GM18519 (cell line): ENCODE data around the gene LYPLAL1.
"Not testable (repeated sequence)": the region's sequence is repeated elsewhere in the genome, so short reads cannot be mapped to it uniquely, and the experiment has no call there.

Experiments
- ATAC-seq: cut with Tn5 transposase; IDR thresholded peaks from one replicate; pipeline ENCODE4 v1.9.1; 2021; ENCODE audit warnings: mild to moderate bottlenecking, moderate library complexity; ENCODE audit not compliant: unreplicated experiment, low FRiP score

LYPLAL1 gene

DNA sequence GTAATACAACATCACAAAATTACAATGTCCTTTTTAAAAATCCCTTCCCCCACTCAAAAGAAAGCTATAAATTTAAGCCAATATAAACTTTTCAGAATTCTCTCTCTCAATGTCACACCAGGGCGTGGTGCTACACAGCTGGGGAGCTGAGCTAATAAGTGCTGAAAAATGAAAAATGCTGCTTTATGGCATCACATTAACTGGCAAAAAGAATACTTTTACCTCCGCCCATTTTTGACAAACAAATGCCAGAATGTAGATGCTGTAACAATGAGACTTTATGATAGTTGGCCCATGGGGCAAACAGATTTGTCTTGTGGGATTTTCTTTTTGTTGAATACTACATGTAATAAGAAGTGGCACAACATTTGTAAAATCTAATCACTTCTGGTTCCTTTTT, 12.7 kb upstream of the LYPLAL1 start:
- no peak for ATAC-seq

DNA sequence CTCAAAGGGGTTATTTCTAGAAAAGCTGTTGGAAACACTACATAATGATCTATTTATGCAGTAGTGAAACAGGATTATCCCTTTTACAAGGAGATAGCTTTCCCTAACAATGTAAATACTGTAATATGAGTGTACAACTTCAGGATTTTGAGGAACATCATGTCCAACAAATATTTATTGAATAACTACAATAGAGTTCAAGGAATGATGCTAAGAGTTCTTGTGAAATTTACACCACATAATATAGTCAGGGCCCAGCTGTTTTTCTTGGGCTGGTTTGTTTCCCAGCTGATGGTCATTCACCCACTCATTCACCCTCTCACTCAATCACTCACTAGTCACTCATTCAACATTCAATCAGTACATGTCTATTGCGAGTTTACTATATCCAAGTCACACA, 12.3 kb upstream of the LYPLAL1 start:
- ATAC-seq: no peak

GRCh38 chr1:219163401-219163954, 10.2 kb upstream of the LYPLAL1 start:
- ATAC-seq: no peak

DNA sequence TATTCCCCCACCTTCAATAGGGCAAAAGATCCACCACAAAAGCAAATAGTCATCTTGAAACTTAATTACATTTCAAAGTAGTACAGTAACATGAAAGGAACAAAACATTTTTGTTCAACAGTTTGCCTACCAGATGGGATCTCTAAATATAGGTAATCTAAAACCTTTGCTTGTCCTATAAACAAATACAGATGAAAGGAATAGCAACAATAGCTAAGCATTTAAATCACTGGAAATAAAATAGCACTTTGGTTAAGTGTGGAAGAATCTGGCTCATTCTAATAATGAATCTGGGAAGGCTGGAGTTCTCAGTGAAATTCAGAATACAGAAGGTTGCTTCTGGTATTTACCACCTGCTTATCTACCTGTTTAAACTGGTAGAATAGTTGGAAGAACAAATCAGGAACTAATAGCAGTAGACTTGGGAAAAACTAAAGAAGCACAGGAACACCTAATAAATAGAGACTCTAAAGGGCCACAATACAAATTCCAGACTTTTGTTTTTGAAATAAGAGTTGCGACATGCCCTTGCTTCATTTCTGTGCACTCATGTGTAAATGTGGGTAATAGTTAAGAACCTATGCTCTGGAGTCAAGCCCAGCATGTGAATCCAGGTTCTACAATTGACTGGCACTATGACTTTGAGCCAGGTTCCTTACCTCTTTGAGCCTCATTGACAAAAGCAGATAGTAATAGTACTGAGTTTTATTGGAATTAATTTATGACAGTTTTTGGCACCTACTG, 2.3 kb upstream of the LYPLAL1 start:
- ATAC-seq: no peak

GRCh38 chr1:219172821-219173220, 857 bp upstream of the LYPLAL1 start:
- no peak for ATAC-seq

DNA sequence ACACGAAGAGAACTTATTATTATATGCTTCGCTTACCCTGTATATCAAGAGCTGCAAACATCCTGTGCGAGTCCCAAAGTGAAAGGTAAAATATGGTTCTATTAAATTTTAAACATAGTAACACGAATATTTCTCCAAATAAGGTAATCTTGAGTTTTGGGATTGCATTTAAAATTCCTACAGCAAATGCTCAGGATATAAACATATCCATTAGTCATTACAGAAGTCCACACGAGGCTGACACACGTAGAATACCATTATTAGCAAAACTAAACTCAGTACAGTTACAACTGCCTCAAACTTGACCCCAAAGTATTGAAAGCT, 282 bp upstream of the LYPLAL1 start:
- ATAC-seq: peak; percentile 53

- ATAC-seq: peak; percentile 35
Measured at GRCh38 chr1:219174460-219175211, 958 bp downstream of the LYPLAL1 start.

- ATAC-seq: no peak
Measured at GRCh38 chr1:219175212-219175564, 1.5 kb downstream of the LYPLAL1 start.

DNA sequence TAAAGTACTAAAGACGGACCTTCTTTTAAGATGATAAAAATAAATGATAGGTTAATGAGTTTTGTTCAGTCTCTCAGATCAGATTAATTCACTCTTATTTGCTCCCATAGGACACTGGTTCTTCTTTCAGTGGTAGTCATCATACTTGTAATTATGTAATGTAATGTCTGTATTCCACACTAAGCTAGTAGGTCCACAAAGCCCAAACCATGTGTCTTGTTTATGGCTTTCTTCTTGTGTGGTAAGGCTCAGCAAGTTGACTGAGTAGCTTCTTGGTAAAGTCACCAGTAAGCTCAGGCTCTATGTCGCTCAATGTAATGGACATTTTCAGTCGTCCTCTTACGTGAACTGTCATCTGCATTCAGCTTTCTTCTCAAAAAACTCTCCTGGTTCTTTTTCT, 2.5 kb downstream of the LYPLAL1 start:
- no peak for ATAC-seq

GRCh38 chr1:219177363-219177762, 3.7 kb downstream of the LYPLAL1 start:
- peak; percentile 28 for ATAC-seq

DNA sequence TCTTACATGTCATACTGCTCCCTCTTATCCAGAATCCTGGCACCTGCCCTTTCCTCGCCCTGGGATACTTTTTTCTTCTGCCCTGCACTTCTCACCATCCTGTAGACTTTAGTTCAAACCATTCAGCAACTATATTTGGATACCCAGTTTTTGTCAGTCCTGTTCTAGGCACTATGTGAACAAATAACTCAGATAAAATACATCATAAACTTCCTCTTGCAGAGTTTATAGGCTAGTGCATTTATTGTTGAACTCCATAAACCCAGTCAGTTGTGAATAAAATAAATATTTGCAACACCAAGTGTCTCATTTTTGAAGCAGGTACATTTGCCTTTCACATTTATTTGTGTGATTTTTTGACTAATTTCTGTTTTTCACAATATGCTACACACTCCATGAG, 4.3 kb downstream of the LYPLAL1 start:
- ATAC-seq: no peak

DNA sequence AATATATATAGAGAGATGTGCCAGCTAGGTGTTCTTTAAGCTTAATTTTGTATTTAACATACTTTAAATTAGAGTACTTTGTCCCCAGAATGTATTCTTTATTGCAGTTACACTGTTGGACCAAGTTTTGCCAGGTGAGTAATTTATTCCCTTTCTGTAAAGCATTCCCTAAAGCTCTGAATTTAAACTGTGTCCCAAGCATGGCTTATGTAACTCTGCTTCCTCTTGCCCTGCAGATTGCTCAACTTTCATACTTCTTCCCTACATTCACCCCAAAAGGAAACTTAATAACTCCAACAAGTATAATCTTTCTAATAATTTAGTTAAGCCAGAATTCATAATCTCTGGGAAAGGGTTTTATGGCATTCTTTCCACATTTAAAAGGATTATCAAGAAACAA, 5.6 kb downstream of the LYPLAL1 start:
- ATAC-seq: no peak

DNA sequence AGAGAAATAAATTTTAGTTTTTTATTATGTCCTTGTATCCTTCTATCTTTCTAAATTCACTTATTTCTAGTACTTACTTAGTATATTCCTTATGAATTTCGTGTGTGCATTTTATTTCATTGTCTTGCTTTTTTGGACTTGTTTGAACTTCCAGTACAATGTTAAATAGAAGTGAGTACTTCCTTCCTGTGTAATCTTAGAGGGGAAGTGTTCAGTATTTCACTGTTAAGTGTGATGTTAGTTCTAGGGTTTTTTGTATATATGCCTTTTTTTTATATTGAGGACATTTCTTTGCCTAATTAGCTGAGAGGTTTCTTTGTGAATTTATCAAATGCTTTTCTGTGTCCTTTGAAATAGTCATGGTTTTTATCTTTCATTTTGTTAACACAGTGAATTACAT, 10.7 kb downstream of the LYPLAL1 start:
- no peak for ATAC-seq

DNA sequence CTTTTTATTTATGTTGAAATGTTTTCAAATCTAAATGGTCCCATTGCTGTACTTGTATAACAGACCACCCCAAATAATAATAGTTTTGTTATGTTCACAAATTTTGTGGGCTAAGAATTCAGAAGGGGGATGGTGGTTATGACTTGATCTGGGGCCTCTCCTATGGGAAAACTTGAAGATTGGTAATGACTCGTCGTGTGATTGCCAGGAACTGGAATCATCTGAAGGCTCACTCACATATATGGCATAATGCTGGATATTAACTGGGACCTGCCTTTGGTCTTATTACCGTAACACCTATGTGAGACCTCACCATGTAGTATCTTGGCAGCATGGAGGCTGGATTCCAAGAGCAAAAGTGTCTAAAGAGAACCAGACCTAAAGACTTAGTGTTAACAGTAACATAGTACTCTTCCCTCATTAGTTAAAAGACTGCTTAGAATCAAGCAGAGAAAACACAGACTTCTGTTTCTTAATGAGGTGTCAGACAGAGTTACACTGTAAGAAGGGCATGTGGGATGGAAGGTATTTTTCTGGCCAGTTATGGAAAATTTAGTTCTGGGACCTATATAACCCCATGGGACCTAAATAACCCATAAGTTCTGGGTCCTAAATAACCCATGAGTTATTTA, 11.9 kb downstream of the LYPLAL1 start:
- ATAC-seq: no peak

GRCh38 chr1:219188331-219188803, 14.7 kb downstream of the LYPLAL1 start:
- no peak for ATAC-seq

DNA sequence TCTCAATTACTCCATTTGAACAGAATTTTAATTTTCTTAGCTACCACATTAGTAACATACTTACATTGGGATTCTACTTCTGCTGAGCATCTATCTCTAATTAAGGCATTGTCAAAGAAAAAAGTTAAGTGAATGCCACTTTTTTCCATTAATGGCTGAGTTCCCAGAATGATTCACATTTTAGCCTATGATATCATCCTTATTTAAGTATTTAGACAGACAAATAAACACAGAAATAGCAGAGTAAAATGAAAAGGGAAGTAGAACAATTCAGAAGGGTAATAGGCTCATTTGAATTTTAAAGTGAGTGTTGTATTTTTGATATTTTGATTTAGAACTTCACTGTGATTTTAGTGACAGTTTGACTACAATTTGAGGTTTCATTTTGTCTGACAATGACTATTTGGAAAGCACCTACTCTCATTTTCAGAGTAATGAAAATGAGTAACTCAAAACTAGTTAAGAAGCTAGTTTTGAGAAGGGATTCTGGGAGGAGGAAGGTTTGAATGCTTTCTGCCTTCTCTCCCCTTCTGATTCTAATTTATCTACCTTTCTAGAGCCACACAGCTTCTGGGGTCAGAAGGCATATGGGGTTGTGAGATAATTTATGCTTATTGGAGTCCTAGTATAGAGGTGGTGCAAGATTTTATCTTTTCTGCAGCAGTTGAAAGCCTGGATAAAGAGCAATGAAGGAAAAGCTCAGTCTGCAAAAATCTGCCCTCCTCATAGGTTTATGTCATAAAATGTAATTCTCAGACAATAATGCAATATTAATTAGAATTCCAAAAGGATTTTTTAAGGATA, 15.5 kb downstream of the LYPLAL1 start:
- ATAC-seq: peak; percentile 75

- no peak for ATAC-seq
Measured at GRCh38 chr1:219189952-219190351, 16.3 kb downstream of the LYPLAL1 start.

GRCh38 chr1:219190605-219191004, 16.9 kb downstream of the LYPLAL1 start:
- no peak for ATAC-seq

DNA sequence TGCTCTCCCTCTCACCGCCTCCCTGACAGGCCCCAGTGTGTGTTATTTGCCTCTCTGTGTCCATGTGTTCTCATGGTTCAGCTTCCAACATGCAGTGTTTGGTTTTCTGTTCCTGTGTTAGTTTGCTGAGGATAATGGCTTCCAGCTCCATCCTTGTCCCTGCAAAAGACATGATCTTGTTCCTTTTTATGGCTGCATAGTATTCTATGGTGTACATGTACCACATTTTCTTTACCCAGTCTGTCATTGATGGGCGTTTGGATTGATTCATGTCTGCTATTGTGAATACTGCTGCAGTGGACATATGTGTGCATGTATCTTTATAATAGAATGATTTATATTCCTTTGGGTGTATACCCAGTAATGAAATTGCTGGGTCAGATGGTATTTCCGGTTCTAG, 22.2 kb downstream of the LYPLAL1 start:
- ATAC-seq: not testable (repeated sequence)

GRCh38 chr1:219201656-219202055, 28.0 kb downstream of the LYPLAL1 start:
- no peak for ATAC-seq

GRCh38 chr1:219202567-219202966, 28.9 kb downstream of the LYPLAL1 start:
- no peak for ATAC-seq
